A673 (cell line): ENCODE results near the gene PHB1.

Experiments
- CTCF ChIP-seq: fragments of 300-800, 200-600 bp; sonication (generic); conservative IDR thresholded peaks from 2 replicates; pipeline ENCODE4 v1.5.1; 2017; ENCODE audit warnings: low read depth, mild to moderate bottlenecking, antibody characterized with exemption, low read length, moderate library complexity, mixed read lengths
- EZH2 ChIP-seq: fragments of 200-600 bp; sonication (generic); IDR thresholded peaks from 2 replicates; pipeline ENCODE4 v1.6.1; 2017; ENCODE audit warnings: borderline replicate concordance, low read depth, mild to moderate bottlenecking, mixed read lengths, antibody characterized with exemption, low read length; ENCODE audit not compliant: poor library complexity, severe bottlenecking

- TF ChIP-seq CTCF (peak; percentile 39), EZH2 (no peak)
These were observed 49.0 kb downstream of the PHB1 start for GRCh38 chr17:49365667-49366066.
